Measurements from ENCODE around the gene LILRA2. TPM values are rescaled to one million over a fixed set of nuclear protein-coding genes. Genes with fewer than 3 reads are reported as not detected.
"Not testable (repeated sequence)": the region's sequence is repeated elsewhere in the genome, so short reads cannot be mapped to it uniquely, and the experiment has no call there.

The LILRA2 gene
- total and polyA plus RNA-seq, 2 experiments from 2014 or later: not detected

GRCh38 chr19:54570316-54570715, 3.3 kb upstream of the LILRA2 start (continued):
- TF ChIP-seq ETS1 (IDR thresholded peaks at IDR 0.05): no peak
- TF ChIP-seq EZH2 (IDR thresholded peaks at IDR 0.05; ENCODE audit: low read depth, unreplicated experiment): no peak
- TF ChIP-seq ZNF331 (CRISPR knock-in tag; IDR thresholded peaks at IDR 0.05; ENCODE audit: low read depth): no peak

GRCh38 chr19:54571715-54572615, 1.6 kb upstream of the LILRA2 start:
- not testable (repeated sequence) for H3K4me3 Mint-ChIP-seq; H3K4me2 ChIP-seq; H3K27ac ChIP-seq (ENCODE audit: low read depth); H4K20me1 ChIP-seq (replicated peaks; ENCODE audit: insufficient read depth); H3K27me3 ChIP-seq (ENCODE audit: insufficient read depth); H3K9me2 ChIP-seq (ENCODE audit: insufficient read depth); H3K4me1 ChIP-seq (ENCODE audit: insufficient read depth); DNase-seq (ENCODE audit: low spot score); H3K79me2 ChIP-seq (replicated peaks; ENCODE audit: insufficient read depth); H2AFZ ChIP-seq; H3K4me3 ChIP-seq; H3K4me1 Mint-ChIP-seq; H3K36me3 ChIP-seq (ENCODE audit: insufficient read depth); H3F3A ChIP-seq (replicated peaks; ENCODE audit: low read depth); H3K27ac Mint-ChIP-seq; ATAC-seq; H3K27me3 Mint-ChIP-seq (ENCODE audit: insufficient read depth, low read depth, poor library complexity)
- Mint-ChIP-seq H3K9me3 (peaks cover 100% of the 10 kb centered on the region), H3K36me3 (ENCODE audit: low read depth) (peaks cover 23% of the 10 kb centered on the region)

- Mint-ChIP-seq H3K4me1 (no peaks in the 10 kb centered on the region), H3K27me3 (ENCODE audit: insufficient read depth, low read depth, poor library complexity) (peaks cover 6% of the 10 kb centered on the region), H3K4me3 (no peak overlapping the region), H3K9me3 (peaks cover 100% of the 10 kb centered on the region), H3K27ac (no peak overlapping the region), H3K36me3 (ENCODE audit: low read depth) (peaks cover 22% of the 10 kb centered on the region)
- H3K79me2 ChIP-seq (replicated peaks; ENCODE audit: insufficient read depth): no peaks in the 10 kb centered on the region
- no peaks in the 10 kb centered on the region for H3K36me3 ChIP-seq (ENCODE audit: insufficient read depth)
- no peaks in the 10 kb centered on the region for H3K9me2 ChIP-seq (ENCODE audit: insufficient read depth)
- DNase-seq (ENCODE audit: low spot score): peak; percentile 8
- H3K27me3 ChIP-seq (ENCODE audit: insufficient read depth): no peaks in the 10 kb centered on the region
- no peak for ATAC-seq
- no peak overlapping the region for H3K27ac ChIP-seq (ENCODE audit: low read depth)
- no peak overlapping the region for H2AFZ ChIP-seq
- H4K20me1 ChIP-seq (replicated peaks; ENCODE audit: insufficient read depth): no peaks in the 10 kb centered on the region
- no peak overlapping the region for H3K4me2 ChIP-seq
- H3F3A ChIP-seq (replicated peaks; ENCODE audit: low read depth): no peaks in the 10 kb centered on the region
- no peak overlapping the region for H3K4me3 ChIP-seq
- H3K4me1 ChIP-seq (ENCODE audit: insufficient read depth): no peaks in the 10 kb centered on the region
- TF ChIP-seq NANOG (IDR thresholded peaks at IDR 0.05; ENCODE audit: borderline replicate concordance): no peak
- no peak for TF ChIP-seq CREB1 (CRISPR knock-in tag; IDR thresholded peaks at IDR 0.05; ENCODE audit: low read depth)
- TF ChIP-seq CTCF (conservative IDR thresholded peaks at IDR 0.05; ENCODE audit: low read depth in 2 of 2): no peak
- no peak for TF ChIP-seq STAT1 (IDR thresholded peaks at IDR 0.05; ENCODE audit: unreplicated experiment)
- TF ChIP-seq ZNF331 (CRISPR knock-in tag; IDR thresholded peaks at IDR 0.05; ENCODE audit: low read depth): no peak
- no peak for TF ChIP-seq ZNF114 (CRISPR knock-in tag; IDR thresholded peaks at IDR 0.05)
- TF ChIP-seq EZH2 (IDR thresholded peaks at IDR 0.05; ENCODE audit: low read depth, unreplicated experiment): no peak
- TF ChIP-seq REST (IDR thresholded peaks at IDR 0.05; ENCODE audit: unreplicated experiment): no peak
- TF ChIP-seq ETS1 (IDR thresholded peaks at IDR 0.05): no peak
Observed at GRCh38 chr19:54572696-54573311, 786 bp upstream of the LILRA2 start.
